ENCODE results near the gene ADCY10. TPM values are rescaled to one million over a fixed set of nuclear protein-coding genes. Genes with fewer than 3 reads are reported as not detected.
"Not testable (repeated sequence)": the region's sequence is repeated elsewhere in the genome, so short reads cannot be mapped to it uniquely, and the experiment has no call there.

The ADCY10 gene
- total RNA-seq, 2 donors from 2014 or later: 0.33 to 0.48 TPM

- Mint-ChIP-seq H3K36me3 (peaks cover 6% of the 10 kb centered on the region), H3K9me3 (no peaks in the 10 kb centered on the region), H3K27ac (peak within 1 kb of the TSS; percentile 89 to 90), H3K4me3 (peak within 1 kb of the TSS; percentile 97), H3K4me1 (ENCODE audit: low read depth in 2 of 2) (peaks cover 27 to 32% of the 10 kb centered on the region in 2 donors), H3K27me3 (no peaks in the 10 kb centered on the region)
- ATAC-seq (peak; percentile 92 to 95), DNase-seq (ENCODE audit: low spot score) (peak; percentile 98)
Measured at GRCh38 chr1:167936068-167936929, 22.4 kb upstream of the ADCY10 start, which contains the start of gene DCAF6. Gene DCAF6, plus strand, starts transcription at chr1:167936683. Its CDS starts 229 bp downstream, at chr1:167936912.

GRCh38 chr1:167935216-167936067 lies 21.5 kb upstream of the ADCY10 start:
- Mint-ChIP-seq H3K9me3 (no peaks in the 10 kb centered on the region), H3K36me3 (peaks cover 6% of the 10 kb centered on the region)
- no peak for DNase-seq (ENCODE audit: low spot score)

GRCh38 chr1:167934426-167935215 lies 20.7 kb upstream of the ADCY10 start:
- ATAC-seq: no peak
- DNase-seq (ENCODE audit: low spot score): no peak
- H3K36me3 Mint-ChIP-seq: peaks cover 6% of the 10 kb centered on the region
- H3K27me3 Mint-ChIP-seq: no peaks in the 10 kb centered on the region
- peak overlapping the region; percentile 97 for H3K4me3 Mint-ChIP-seq
- peaks cover 27 to 32% of the 10 kb centered on the region in 2 donors for H3K4me1 Mint-ChIP-seq (ENCODE audit: low read depth in 2 of 2)
- H3K9me3 Mint-ChIP-seq: no peaks in the 10 kb centered on the region
- peak overlapping the region; percentile 89 to 90 for H3K27ac Mint-ChIP-seq

More at GRCh38 chr1:167935216-167936067, 21.5 kb upstream of the ADCY10 start:
- H3K4me1 Mint-ChIP-seq (ENCODE audit: low read depth in 2 of 2): peaks cover 27 to 32% of the 10 kb centered on the region in 2 donors
- peak overlapping the region; percentile 89 to 90 for H3K27ac Mint-ChIP-seq
- H3K27me3 Mint-ChIP-seq: no peaks in the 10 kb centered on the region
- H3K4me3 Mint-ChIP-seq: peak overlapping the region; percentile 97
- peak in 1 of 2 donors; percentile 24 for ATAC-seq

GRCh38 chr1:167933788-167934187 lies 19.9 kb upstream of the ADCY10 start:
- H3K4me3 Mint-ChIP-seq: peak overlapping the region; percentile 25
- H3K27ac Mint-ChIP-seq: no peak overlapping the region

GRCh38 chr1:167929725-167930124 lies 15.8 kb upstream of the ADCY10 start:
- no peak for ATAC-seq
- H3K4me3 Mint-ChIP-seq: no peak overlapping the region
- H3K9me3 Mint-ChIP-seq: no peaks in the 10 kb centered on the region
- no peak for DNase-seq (ENCODE audit: low spot score)
- no peaks in the 10 kb centered on the region for H3K36me3 Mint-ChIP-seq
- peaks cover 10 to 11% of the 10 kb centered on the region in 2 donors for H3K4me1 Mint-ChIP-seq (ENCODE audit: low read depth in 2 of 2)
- H3K27me3 Mint-ChIP-seq: no peaks in the 10 kb centered on the region
- no peak overlapping the region for H3K27ac Mint-ChIP-seq

More at GRCh38 chr1:167933788-167934187, 19.9 kb upstream of the ADCY10 start:
- ATAC-seq: no peak
- Mint-ChIP-seq H3K36me3 (peaks cover 6% of the 10 kb centered on the region), H3K4me1 (ENCODE audit: low read depth in 2 of 2) (peaks cover 27 to 32% of the 10 kb centered on the region in 2 donors), H3K9me3 (no peaks in the 10 kb centered on the region), H3K27me3 (no peaks in the 10 kb centered on the region)
- DNase-seq (ENCODE audit: low spot score): no peak

DNA sequence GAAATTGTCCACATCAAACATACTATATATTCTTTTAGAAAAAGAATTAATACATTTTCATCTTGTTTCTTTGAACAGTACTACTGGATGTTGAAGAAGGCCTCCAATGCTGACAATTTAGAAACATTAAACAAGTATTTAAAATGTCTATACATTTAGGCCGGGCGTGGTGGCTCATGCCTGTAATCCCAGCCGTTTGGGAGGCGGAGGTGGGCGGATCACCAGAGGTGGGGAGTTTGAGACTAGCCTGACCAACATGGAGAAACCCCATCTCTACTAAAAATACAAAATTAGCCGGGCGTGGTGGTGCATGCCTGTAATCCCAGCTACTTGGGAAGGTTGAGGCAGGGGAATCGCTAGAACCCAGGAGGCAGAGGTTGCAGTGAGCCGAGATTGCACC lies 15.0 kb upstream of the ADCY10 start:
- not testable (repeated sequence) for H3K36me3 Mint-ChIP-seq; ATAC-seq; H3K9me3 Mint-ChIP-seq; H3K27me3 Mint-ChIP-seq; H3K4me1 Mint-ChIP-seq (ENCODE audit: low read depth in 2 of 2); H3K4me3 Mint-ChIP-seq; DNase-seq (ENCODE audit: low spot score); H3K27ac Mint-ChIP-seq

DNA sequence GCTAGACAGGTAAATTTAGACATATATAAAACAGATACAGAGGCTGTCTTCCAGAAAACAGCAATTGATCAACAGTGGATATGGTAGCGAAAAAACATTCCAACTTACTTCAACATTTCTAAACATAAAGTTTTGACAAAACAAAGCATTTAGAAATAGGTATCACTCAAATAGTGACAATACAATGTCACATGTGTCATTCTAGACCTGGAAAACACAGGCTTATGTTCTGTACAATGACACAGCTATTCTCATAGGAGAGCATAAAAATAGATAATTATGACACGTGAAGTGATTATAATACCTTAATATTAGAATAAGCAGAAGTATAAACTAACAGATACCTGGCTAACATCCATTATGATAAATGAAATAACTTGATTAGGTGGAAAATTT lies 14.5 kb upstream of the ADCY10 start:
- Mint-ChIP-seq H3K4me1 (ENCODE audit: low read depth in 2 of 2) (peaks cover under 1% of the 10 kb centered on the region in 2 donors), H3K4me3 (no peak overlapping the region), H3K27me3 (no peaks in the 10 kb centered on the region), H3K27ac (no peak overlapping the region), H3K9me3 (no peaks in the 10 kb centered on the region), H3K36me3 (no peaks in the 10 kb centered on the region)
- ATAC-seq (no peak), DNase-seq (ENCODE audit: low spot score) (no peak)

GRCh38 chr1:167927046-167927754 lies 13.3 kb upstream of the ADCY10 start:
- Mint-ChIP-seq H3K27ac (no peak overlapping the region), H3K27me3 (no peaks in the 10 kb centered on the region), H3K4me1 (ENCODE audit: low read depth in 2 of 2) (peaks cover 0 to 3% of the 10 kb centered on the region in 2 donors), H3K9me3 (no peaks in the 10 kb centered on the region), H3K36me3 (no peaks in the 10 kb centered on the region), H3K4me3 (no peak overlapping the region)
- no peak for ATAC-seq
- DNase-seq (ENCODE audit: low spot score): no peak

- Mint-ChIP-seq H3K27ac (no peak overlapping the region), H3K27me3 (no peaks in the 10 kb centered on the region), H3K9me3 (no peaks in the 10 kb centered on the region), H3K36me3 (no peaks in the 10 kb centered on the region), H3K4me1 (ENCODE audit: low read depth in 2 of 2) (peaks cover 0 to 3% of the 10 kb centered on the region in 2 donors), H3K4me3 (no peak overlapping the region)
- DNase-seq (ENCODE audit: low spot score): no peak
- no peak for ATAC-seq
Measured at GRCh38 chr1:167926486-167926997, 12.6 kb upstream of the ADCY10 start.

DNA sequence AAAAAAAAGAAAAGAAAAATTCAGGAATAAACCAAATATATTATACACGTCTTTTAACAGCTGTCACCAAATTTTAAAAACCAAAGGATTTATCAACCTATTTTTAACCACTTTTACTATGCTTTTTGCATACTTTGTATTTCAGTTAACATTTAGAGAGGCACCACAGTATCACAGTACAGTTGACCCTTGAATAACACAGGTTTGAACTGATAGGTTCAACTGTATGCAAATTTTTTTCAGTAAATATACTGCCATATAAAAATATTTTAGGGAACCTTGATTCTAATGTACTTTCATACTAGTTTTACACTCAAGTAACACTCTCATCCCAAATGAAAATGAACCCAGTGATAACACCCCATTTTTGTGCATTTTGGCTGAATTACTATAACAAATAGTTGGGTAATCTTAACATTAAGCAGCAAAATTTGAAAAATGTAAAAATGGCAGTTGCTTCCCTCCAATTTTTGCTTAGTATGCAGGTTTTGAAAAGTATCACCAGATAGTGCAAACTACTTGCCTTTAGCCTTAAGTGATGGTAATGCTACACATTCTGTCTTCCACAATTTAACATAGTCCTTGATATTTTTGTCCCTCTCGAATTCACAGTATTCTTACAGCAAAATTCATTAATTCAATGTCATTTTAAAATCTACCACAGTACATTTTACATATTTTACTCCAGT lies 10.8 kb upstream of the ADCY10 start:
- Mint-ChIP-seq H3K27ac (no peak overlapping the region), H3K36me3 (no peaks in the 10 kb centered on the region), H3K4me3 (no peak overlapping the region), H3K27me3 (no peaks in the 10 kb centered on the region), H3K9me3 (no peaks in the 10 kb centered on the region), H3K4me1 (ENCODE audit: low read depth in 2 of 2) (peaks cover 0 to 3% of the 10 kb centered on the region in 2 donors)
- no peak for ATAC-seq
- no peak for DNase-seq (ENCODE audit: low spot score)

DNA sequence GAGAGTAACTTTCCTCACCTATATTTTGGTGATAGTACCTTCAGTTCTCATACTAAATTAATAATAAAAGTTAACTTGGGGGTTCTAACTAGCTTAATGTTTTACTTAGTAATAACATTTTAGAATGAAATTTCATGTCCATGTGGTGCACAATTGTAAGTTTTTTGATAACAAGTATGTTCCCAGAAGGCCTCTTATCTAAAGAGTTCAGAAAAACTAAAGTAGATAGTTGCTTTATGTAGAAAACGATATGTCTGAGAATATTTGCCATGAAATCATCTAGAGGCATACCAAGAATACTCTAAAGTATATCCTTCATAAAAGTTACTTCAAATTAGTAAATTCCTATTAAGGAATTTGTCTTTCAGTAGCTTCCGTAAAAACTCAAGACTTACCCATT lies 10.2 kb upstream of the ADCY10 start:
- Mint-ChIP-seq H3K4me1 (ENCODE audit: low read depth in 2 of 2) (peaks cover 0 to 3% of the 10 kb centered on the region in 2 donors), H3K4me3 (no peak overlapping the region), H3K9me3 (no peaks in the 10 kb centered on the region), H3K36me3 (no peaks in the 10 kb centered on the region), H3K27me3 (no peaks in the 10 kb centered on the region), H3K27ac (no peak overlapping the region)
- ATAC-seq: no peak
- no peak for DNase-seq (ENCODE audit: low spot score)

DNA sequence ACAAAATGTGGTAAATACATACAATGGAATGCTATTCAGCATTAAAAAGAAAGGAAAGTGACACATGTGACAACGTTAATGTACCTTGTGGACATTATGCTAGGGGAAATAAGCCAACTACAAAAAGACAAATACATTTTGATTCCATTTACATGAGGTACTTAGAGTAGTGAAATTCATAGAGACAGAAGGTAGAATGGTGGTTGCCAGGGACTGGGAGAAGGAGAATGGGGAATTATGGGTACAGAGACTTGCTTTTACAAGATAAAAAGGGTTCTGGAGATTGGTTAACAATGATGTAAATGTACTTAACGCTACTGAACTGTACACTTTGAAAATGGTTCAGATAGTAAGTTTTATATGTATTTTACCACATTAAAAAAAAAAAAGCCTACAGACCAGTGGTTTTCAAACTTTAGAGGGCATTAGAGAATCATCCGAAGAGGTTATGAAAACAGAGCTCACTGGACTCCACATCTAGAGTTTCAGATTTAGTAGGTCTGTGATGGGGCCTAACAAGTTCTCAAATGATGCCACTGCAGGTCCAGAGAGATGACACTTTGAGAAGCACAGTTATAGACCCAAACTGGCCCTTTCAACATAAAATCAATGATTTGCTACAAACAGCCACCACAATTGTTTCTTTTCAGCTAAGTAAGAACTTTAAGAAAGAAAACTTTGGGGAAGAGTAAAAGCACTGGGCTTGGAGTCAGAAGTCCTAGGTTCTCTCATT lies 9.6 kb upstream of the ADCY10 start:
- no peaks in the 10 kb centered on the region for H3K9me3 Mint-ChIP-seq
- H3K27ac Mint-ChIP-seq: no peak overlapping the region
- H3K4me1 Mint-ChIP-seq (ENCODE audit: low read depth in 2 of 2): peaks cover 0 to 3% of the 10 kb centered on the region in 2 donors
- DNase-seq (ENCODE audit: low spot score) (no peak), ATAC-seq (no peak)
- H3K4me3 Mint-ChIP-seq: no peak overlapping the region
- H3K27me3 Mint-ChIP-seq: no peaks in the 10 kb centered on the region
- H3K36me3 Mint-ChIP-seq: no peaks in the 10 kb centered on the region

Measured in natural killer cell treated with Interleukin-12 subunit alpha and Interleukin-12 subunit beta and Interleukin-15 and Interleukin-18, amount 100 ng/mL, for 72 hours (primary cell).